ENCODE measurements around the gene IFT122.
"Not testable (repeated sequence)": the region's sequence is repeated elsewhere in the genome, so short reads cannot be mapped to it uniquely, and the experiment has no call there.

The IFT122 gene

GRCh38 chr3:129536804-129537203 lies 96.8 kb downstream of the IFT122 start:
- DNase-seq (ENCODE audit: low spot score): no peak

DNA sequence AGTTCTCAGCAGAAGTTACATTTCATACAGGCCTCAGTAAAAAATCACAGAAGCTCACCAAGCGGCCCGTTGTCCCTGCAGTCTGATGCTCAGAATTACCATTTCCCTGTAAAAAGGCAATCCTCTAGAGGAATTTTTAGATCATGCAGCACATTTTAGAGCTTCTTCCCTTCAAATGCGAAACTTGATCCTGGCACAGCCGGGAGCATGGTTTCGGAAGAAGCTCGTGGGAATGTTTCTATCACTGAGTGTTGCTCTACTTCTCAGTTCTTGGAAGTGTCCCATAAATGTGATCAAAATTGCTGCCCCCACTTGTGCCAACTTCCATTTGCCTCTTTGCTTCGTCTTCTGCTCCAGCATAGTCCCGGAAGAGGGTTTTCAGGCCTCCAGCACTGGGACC lies 99.2 kb downstream of the IFT122 start:
- DNase-seq (ENCODE audit: low spot score): no peak

DNA sequence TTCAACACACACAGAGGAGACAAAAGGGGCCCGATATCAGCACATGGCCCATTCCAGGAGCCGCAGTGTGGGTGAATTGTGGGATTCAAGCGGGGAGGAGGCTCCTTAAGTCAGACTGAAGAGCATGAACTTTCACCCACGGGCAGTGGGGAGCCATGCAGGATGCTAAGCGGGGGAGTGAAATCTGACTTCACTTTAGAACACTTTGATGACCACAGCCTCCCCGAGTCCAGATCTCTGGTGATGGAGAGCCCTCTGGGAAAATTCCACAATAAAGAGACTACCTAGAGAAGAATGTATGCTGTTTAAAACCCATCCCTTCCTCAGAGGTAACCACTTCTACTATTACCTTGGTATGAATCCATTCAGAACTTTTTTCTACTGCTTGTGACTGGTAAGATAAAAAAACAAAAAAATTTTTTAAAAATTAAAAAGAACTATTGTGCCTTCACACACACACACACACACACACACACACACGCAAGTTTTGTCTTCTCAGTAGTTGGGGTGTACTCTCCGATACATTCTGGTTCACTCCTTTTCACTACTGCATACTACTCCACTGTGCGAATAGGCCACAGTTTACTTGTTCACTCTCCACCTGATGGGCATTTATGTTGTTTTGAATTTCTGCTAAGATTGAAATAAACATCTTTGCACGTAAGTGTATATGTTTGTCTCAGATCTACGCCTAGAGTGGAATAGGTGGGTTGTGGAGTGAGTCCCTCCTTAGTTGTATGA lies 100.9 kb downstream of the IFT122 start:
- no peak for DNase-seq (ENCODE audit: low spot score)

DNA sequence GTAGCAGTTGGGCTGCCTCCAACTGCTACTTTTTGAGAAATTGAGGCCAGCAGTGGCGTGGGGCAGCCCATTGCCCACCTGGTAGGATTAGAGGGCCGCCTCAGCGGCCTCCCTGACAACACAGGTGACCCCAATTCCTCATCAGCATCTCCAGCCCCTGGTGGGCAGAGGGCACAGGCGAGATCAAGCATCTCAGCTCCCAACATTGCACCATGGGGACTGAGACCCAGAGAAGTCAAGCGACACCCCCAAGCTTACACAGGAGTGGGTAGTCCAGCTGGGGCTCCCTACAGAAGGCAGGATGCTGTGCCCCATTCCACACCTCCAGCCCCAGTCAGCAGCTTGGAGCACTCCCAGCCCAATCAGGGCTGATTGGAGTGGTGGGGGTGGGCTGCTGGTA lies 102.7 kb downstream of the IFT122 start:
- no peak for DNase-seq (ENCODE audit: low spot score)

GRCh38 chr3:129543156-129543790 lies 103.2 kb downstream of the IFT122 start, which contains the start of gene H1-8:
Gene H1-8, plus strand, starts transcription at chr3:129543175. Its CDS starts 44 bp downstream, at chr3:129543219.
- DNase-seq (ENCODE audit: low spot score): no peak

GRCh38 chr3:129543999-129544398 lies 104.0 kb downstream of the IFT122 start:
- DNase-seq (ENCODE audit: low spot score): no peak

DNA sequence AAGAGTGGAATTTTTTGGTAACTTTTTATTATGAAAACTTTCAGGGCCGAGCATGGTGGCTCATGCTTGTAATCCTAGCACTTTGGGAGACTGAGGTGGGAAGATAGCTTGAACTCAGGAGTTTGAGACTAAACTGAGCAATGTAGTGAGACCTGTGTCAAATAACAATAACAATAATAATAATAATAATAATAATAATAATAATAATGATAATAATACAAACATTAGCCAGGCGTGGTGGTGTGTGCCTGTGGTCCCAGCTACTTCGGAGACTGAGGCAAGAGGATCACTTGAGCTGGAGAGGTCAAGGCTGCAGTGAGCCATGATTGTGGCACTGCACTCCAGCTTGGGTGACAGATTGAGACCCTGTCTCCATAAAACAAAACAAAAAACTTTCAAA lies 105.9 kb downstream of the IFT122 start:
- DNase-seq (ENCODE audit: low spot score): not testable (repeated sequence)

DNA sequence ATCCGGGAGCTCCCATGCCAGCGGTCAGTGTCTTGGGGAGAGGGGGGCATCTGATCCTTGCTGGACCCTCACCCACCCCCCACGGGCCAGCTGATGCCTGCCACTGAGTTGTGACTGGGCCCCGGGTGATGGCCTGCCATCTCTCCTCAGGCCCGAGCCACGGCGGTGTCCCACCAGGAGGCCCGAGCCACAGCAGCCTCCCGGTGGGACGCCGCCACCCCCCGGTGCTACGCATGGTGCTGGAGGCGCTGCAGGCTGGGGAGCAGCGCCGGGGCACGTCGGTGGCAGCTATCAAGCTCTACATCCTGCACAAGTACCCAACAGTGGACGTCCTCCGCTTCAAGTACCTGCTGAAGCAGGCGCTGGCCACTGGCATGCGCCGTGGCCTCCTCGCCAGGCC lies 107.2 kb downstream of the IFT122 start:
- DNase-seq (ENCODE audit: low spot score): no peak

DNA sequence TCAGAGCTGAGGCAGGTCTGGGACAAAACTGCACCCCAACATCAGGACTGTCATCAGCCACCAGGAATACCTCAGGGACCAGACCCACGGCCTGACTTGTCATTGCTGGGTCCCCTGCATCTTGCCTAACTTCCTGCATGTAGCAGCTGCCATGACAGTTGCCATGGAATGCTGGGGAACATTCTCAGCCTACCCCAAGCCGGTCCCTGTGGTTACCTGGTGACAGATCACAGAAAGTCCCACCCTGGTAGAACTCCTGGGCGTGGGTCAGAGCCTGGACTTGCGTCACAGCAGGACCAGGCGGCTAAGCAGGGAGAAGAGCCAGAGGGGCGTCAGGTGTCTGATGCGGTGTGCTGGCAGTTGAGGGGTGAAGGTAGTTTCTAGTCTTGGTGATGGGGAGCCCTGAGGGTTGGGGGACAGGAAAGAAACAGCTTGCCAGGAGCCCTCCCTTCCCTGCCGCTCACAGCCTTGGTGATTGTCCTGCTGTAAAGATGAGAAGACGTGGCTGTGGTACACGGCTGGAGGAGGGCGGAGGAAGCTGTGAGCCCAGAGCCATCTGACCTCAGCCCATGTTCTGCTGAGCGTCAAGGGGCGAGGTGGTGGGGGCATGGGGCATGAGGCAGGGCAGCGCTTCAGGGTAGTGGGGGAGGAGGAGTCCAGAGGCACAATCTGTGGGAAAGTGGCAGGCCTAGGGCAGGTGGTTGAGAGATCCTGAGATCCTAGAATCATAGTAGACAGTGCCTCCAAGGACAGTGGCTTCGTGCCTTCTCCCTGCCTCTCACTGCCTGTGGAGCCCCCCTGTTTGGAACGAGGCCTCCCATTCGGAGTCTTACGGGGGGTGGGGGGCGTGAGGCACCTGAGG lies 108.3 kb downstream of the IFT122 start:
- DNase-seq (ENCODE audit: low spot score): no peak

- no peak for DNase-seq (ENCODE audit: low spot score)
These were observed 109.2 kb downstream of the IFT122 start for GRCh38 chr3:129549006-129549800.

- no peak for DNase-seq (ENCODE audit: low spot score)
These were observed 109.8 kb downstream of the IFT122 start for GRCh38 chr3:129549805-129550204.

DNA sequence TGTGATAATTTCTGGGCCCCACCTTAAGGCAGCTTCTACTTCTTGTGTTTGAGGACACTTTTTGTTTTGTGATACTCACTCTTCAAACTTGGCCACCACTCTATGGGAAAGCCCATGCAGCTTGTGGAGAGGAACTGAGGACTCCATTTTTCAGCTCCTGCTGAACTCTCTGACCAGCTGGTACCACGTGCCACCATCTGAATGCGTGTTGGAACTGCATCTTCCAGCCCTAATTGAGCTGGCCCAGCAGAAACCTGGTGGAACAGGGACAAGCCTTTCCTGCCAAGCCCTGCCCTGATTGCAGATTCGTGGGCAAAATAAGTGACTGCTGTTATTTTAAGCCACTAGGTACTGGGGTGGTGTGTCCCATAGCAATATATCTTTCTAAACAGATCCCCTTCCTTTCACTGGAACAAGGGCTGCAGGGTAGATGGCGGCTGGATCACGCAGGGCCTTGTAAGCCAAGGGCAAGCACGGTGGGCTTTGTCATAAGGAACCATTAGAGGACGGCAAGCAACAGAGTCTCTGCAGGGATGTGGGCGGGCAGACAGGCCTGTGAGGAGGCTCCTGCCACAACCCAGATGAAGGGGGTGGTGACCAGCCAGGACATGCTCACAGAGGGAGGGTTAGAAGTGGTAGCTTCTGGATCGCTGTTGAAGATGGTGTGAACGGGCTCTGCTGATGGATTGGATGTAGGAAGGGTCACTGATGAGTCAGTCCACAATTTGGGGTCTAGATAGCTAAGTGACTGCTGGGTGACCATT lies 112.4 kb downstream of the IFT122 start:
- DNase-seq (ENCODE audit: low spot score): no peak

GRCh38 chr3:129553171-129553570 lies 113.1 kb downstream of the IFT122 start:
- no peak for DNase-seq (ENCODE audit: low spot score)

- DNase-seq (ENCODE audit: low spot score): no peak
These were observed 113.7 kb downstream of the IFT122 start for GRCh38 chr3:129553719-129554118.

- DNase-seq (ENCODE audit: low spot score): no peak
These were observed 114.5 kb downstream of the IFT122 start for GRCh38 chr3:129554356-129555152.

- DNase-seq (ENCODE audit: low spot score): no peak
These were observed 115.1 kb downstream of the IFT122 start for GRCh38 chr3:129555153-129555550.

- DNase-seq (ENCODE audit: low spot score): no peak
These were observed 115.8 kb downstream of the IFT122 start for GRCh38 chr3:129555616-129556357.

DNA sequence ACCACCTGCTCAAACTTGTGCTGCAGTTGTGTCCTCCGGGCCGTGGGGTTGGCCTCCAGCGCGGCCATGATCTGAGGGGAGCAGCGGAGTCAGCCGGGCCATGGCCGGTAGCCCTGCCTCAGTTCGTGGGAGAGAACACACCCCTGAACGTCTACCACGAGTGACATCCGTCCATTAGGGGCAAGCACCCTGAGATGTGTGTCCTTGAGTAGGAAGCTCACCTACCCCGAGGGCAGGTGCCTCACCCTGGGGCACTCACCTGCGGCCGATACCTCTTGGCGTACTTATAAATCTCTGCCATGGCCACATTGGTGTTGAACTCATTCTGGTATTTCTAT lies 116.3 kb downstream of the IFT122 start:
- no peak for DNase-seq (ENCODE audit: low spot score)

- DNase-seq (ENCODE audit: low spot score): no peak
These were observed 117.0 kb downstream of the IFT122 start for GRCh38 chr3:129556890-129557547.

Data from kidney capillary endothelial cell (primary cell).